Cortex of kidney (tissue), 1 donor: ENCODE measurements around the gene ZNF385D.

Experiments used
- DNase-seq: peaks from one replicate; lab custom pipeline; 2025; lab: John Stamatoyannopoulos, UW

The ZNF385D gene

GRCh38 chr3:21592828-21593227, 158.2 kb downstream of the ZNF385D start:
- no peak for DNase-seq

- DNase-seq, result no peak
Observed at GRCh38 chr3:21587894-21588293, 163.1 kb downstream of the ZNF385D start.

DNA sequence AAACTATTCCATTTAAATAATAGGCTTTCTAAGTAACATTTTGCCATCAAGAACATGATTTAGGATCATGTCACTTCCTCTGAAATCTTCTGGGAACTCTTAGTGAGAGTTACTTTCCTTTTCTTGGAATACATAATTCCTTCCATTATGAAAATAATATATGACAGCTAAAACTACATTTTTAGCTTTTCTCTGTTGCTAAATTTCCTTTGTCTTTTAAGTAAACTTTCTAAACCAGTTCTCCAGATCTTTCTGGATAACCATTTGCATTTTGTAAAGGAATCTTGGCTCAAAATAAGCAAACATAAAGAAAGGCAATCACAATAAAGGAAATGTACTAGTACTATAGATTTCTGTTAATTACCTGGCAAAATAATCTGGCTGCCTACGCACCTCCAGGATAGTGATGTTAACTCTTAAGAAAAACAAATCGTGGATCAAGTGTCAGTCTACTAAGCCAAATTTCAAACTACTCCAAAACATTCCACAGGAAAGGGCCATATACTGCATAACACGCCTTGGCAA, 165.7 kb downstream of the ZNF385D start:
- no peak for DNase-seq

GRCh38 chr3:21573291-21573690, 177.7 kb downstream of the ZNF385D start:
- no peak for DNase-seq

- no peak for DNase-seq
Observed at GRCh38 chr3:21564531-21564930, 186.5 kb downstream of the ZNF385D start.

GRCh38 chr3:21562243-21562642, 188.8 kb downstream of the ZNF385D start:
- no peak for DNase-seq

- no peak for DNase-seq
Observed at GRCh38 chr3:21561472-21561871, 189.5 kb downstream of the ZNF385D start.

GRCh38 chr3:21551019-21551418, 200.0 kb downstream of the ZNF385D start:
- no peak for DNase-seq

GRCh38 chr3:21544076-21544462, 206.9 kb downstream of the ZNF385D start:
- DNase-seq, result no peak

DNA sequence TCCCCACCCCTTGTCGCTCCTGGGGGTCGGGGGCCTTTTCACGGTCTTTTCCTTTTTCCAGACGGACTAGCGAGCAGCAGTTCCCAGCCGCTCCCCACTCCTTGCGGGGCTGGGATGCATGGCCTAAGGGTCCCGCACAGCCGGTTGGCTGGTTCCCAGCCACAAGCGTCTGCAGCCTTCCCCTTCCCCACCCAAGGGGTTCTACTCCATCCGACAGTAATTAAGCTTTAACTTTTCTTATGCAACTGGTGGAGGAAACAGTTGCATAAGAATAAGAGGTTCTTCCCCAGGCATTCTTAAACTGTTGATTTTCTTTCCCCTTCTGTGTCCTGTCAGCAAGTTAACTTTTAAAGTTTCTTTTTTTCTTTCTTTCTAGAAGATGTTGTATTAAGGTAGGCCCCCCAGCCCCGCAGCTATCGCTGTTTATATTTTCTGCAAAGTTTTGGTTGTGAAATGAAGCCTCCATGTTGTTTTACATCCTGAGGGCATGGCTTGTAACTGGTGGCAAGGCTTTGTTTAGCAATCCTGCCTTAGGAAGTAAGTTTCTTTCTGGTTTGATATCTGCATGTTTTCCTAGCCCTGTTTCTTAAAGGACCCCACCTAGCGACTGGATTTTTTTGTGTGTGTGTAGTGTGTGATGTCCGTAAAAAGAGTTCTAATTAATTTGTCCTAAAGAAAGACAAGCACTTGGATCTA, 207.5 kb downstream of the ZNF385D start:
- no peak for DNase-seq

GRCh38 chr3:21542656-21543379, 208.2 kb downstream of the ZNF385D start:
- DNase-seq, result no peak

- DNase-seq, result no peak
Observed at GRCh38 chr3:21540265-21540664, 210.7 kb downstream of the ZNF385D start.

- no peak for DNase-seq
Observed at GRCh38 chr3:21534462-21534861, 216.5 kb downstream of the ZNF385D start.

GRCh38 chr3:21533002-21533401, 218.0 kb downstream of the ZNF385D start:
- DNase-seq, result no peak

GRCh38 chr3:21531909-21532308, 219.1 kb downstream of the ZNF385D start:
- no peak for DNase-seq

- DNase-seq, result no peak
Observed at GRCh38 chr3:21528291-21528995, 222.6 kb downstream of the ZNF385D start.

DNA sequence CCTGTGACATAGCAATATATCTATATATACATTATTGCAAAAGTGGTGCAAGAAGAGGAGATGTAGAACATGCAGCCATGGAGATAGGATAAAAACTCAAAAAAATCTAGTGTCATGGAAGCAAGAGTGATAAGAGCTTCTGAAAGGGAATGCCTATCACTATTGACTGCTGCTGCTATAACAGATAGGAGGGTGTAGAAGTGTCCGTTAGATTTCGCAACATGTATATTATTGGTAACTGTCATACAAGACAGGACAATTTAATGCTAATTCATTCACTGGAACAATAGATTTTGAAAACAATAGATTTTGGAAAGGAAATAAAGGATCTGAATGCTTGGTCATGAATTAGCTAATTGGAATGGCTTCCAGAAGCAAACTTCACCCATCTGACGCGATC, 224.5 kb downstream of the ZNF385D start:
- DNase-seq, result no peak

DNA sequence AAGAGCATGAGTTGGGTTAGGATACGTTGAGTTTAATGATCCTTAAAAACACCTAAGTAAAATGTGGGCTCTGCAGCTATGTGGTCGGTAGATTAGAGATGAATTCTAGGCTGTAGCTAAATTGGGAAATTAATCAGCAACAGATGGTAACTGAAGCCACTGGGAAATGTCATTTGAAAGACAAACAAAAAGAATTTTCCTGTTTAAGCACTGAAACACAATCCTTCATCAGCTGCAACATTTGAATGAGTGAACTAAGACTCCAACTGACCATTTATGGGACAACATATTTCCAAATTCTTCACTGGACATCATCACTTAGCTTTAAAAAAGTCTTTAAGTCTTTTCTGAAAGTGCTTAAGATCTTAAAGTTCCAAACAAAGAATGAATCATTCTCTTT, 226.9 kb downstream of the ZNF385D start:
- DNase-seq, result no peak

DNA sequence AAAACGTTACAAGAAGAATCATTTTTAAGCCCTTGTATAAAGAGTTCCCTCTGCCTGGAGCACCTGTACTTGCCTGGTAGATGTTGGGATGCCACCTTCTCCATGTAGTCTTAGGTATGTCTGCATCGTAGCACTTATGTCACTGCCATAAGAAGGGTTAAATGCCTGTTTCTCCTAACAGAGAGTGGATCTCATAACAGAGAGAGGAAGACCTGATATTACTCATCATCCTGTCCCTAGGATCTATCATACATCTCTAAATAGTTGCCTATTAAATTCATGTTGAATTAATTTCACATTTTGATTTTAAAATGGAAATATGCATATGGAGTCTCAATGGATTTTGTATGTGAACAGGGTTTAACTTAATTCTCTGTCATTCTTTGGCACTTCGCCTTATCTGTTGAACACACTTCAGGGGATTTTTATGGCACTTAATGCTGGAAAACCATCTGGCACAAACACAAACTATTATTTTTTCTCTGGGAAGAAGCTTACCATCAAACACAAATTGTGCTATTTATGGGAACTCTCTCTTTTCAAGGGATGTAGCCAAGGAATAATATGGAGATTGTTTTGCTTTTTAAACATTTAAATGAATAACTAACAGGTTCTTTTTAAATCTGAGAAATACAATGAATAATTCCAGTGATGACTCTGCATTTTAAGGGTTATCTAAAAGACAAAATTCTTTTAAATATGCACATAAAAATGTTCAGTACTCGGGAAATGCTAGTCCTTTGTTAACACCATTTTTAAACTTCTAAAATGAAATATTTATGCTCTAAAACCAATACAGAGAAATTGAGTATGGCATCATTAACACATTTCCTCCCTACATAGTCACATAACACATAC, 230.7 kb downstream of the ZNF385D start:
- no peak for DNase-seq

DNA sequence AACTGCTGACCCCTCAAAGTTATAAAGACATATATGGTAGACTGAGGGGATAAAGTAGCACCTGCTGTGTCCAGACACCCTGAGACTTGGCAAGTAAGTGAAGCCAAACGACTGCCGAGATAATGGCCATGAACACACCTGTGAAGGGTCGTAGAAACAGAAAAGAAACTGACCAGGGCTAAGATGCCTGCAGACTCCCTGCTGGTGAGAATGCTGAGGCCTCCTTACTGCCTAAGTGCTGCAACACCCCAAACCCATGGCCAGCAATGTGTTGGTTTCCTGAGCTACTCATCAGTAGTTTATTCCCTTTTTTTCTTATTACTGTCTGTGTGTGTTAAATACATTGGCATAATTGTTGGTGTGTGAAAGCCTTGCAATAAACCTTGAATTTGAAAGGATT, 233.8 kb downstream of the ZNF385D start:
- no peak for DNase-seq

DNA sequence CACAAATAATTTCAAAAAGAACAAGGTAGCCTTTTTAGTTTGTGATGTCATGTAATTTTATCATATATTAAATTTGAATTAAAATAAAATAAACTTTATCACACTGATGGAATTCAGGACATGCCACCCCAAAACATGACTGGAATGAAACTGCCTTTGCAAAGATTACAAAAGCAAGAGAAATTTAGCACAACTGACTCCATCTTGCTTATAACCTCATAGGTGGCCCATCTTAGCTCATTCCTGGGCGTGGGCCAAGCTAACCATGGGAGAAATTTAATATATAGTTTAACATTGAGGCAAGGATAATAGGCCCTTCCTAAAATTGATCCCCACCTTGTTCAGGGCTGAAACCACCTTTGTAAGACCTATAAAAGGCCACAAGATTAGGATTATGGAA, 235.6 kb downstream of the ZNF385D start:
- no peak for DNase-seq
